GM12878 (cell line): Measurements from ENCODE around the gene CLIC5. TPM values are rescaled to one million over a fixed set of nuclear protein-coding genes. Genes with fewer than 3 reads are reported as not detected.

Experiments used
- ATAC-seq: fragments of 200-7000 bp; cut with Tn5 transposase; 3 replicates; pipeline ENCODE4 v1.9.1; 2020; ENCODE audit warnings: mild to moderate bottlenecking, moderate library complexity
- BruUV-seq: library from RNA; stranded (reverse); fragments of 400-500 nt; replicated peaks from 2 replicates; lab custom pipeline; 2021; lab: Mats Ljungman, UMichigan
- CTCF ChIA-PET: fragments of 300-600 bp; sonication (Branson Sonifier 250); formaldehyde crosslinking; extraction: SDS; loops from one replicate; lab custom pipeline; 2021; ENCODE audit warnings: inconsistent platforms; lab: Yijun Ruan, JAX
- POLR2A ChIA-PET: fragments of 350-600 bp; formaldehyde crosslinking; extraction: SDS; loops from one replicate; lab custom pipeline; 2021; ENCODE audit warnings: inconsistent platforms; lab: Charles Lee
- RAD21 ChIA-PET: fragments of 300-600 bp; sonication (Branson Sonifier 250); formaldehyde crosslinking; loops from one replicate; lab custom pipeline; 2023; ENCODE audit warnings: antibody characterized with exemption; ENCODE audit not compliant: unreplicated experiment; lab: Charles Lee
- SMC1A ChIA-PET: fragments of 300-600 bp; sonication (Branson Sonifier 250); formaldehyde crosslinking; loops from one replicate; lab custom pipeline; 2023; ENCODE audit not compliant: unreplicated experiment, uncharacterized antibody; lab: Charles Lee
- DNase-seq: peaks from one replicate; pipeline ENCODE4 v3.0.0-alpha.2; 2011; ENCODE audit warnings: low read depth, low spot score
- FAIRE-seq: peaks from 3 replicates; lab custom pipeline; 2011; peaks lifted over from hg19 to GRCh38; lab: Jason Lieb, UNC
- H2AFZ ChIP-seq: 2 replicates; pipeline ENCODE4 v1.6.0; 2011; ENCODE audit warnings: low read depth, low read length, control low read depth; ENCODE audit not compliant: control insufficient read depth
- H3K27ac ChIP-seq: 2 replicates; pipeline ENCODE4 v1.5.1; 2011; ENCODE audit warnings: control low read depth; ENCODE audit not compliant: control insufficient read depth, insufficient read depth
- H3K27me3 ChIP-seq, 2 experiments: replicated peaks in 1 of 2; 2 replicates each; pipeline versions ENCODE4 v1.6.0 to v1.6.1; 2011; ENCODE audit warnings: low read length in 1 of 2; ENCODE audit not compliant: control insufficient read depth in 2 of 2, insufficient read depth in 2 of 2
- H3K36me3 ChIP-seq, 2 experiments: 2 replicates each; pipeline ENCODE4 v1.5.1; 2011; ENCODE audit warnings: low read length in 1 of 2; ENCODE audit not compliant: control insufficient read depth in 2 of 2, insufficient read depth in 2 of 2
- H3K4me1 ChIP-seq: 2 replicates; pipeline ENCODE4 v1.6.1; 2011; ENCODE audit warnings: mild to moderate bottlenecking, low read length, moderate library complexity, mixed read lengths; ENCODE audit not compliant: control insufficient read depth, insufficient read depth
- H3K4me2 ChIP-seq: 2 replicates; pipeline ENCODE4 v1.6.0; 2011; ENCODE audit warnings: control low read depth; ENCODE audit not compliant: control insufficient read depth, insufficient read depth
- H3K4me3 ChIP-seq: fragments of 200-600 bp; sonication (generic); 2 replicates; pipeline ENCODE4 v1.5.1; 2016
- H3K79me2 ChIP-seq: 2 replicates; pipeline ENCODE4 v1.6.0; 2011; ENCODE audit warnings: low read length; ENCODE audit not compliant: control insufficient read depth, insufficient read depth
- H3K9ac ChIP-seq: 2 replicates; pipeline ENCODE4 v1.8.0; 2011; ENCODE audit warnings: low read length, control low read depth, mixed read lengths; ENCODE audit not compliant: control insufficient read depth, insufficient read depth
- H3K9me3 ChIP-seq: replicated peaks from 3 replicates; pipeline ENCODE4 v1.5.1; 2011; ENCODE audit warnings: mild to moderate bottlenecking, low read length; ENCODE audit not compliant: control insufficient read depth, insufficient read depth
- H4K20me1 ChIP-seq: 2 replicates; pipeline ENCODE4 v1.6.0; 2011; ENCODE audit not compliant: control insufficient read depth, insufficient read depth
- BACH1 ChIP-seq: fragments of 450-650 bp; IDR thresholded peaks from 2 replicates; pipeline ENCODE4 v1.6.1; 2017; ENCODE audit warnings: mild to moderate bottlenecking, borderline replicate concordance
- HDGF ChIP-seq: fragments of 450-650 bp; IDR thresholded peaks from 2 replicates; pipeline ENCODE4 v1.6.1; 2016; ENCODE audit warnings: antibody characterized with exemption
- KDM1A ChIP-seq: fragments of 200-600 bp; sonication (generic); IDR thresholded peaks from 2 replicates; pipeline ENCODE4 v1.6.1; 2016; ENCODE audit warnings: borderline replicate concordance
- LARP7 ChIP-seq: fragments of 450-650 bp; IDR thresholded peaks from 2 replicates; pipeline ENCODE4 v1.6.1; 2017; ENCODE audit warnings: mild to moderate bottlenecking
- MTA3 ChIP-seq: IDR thresholded peaks from 2 replicates; pipeline ENCODE4 v1.6.1; 2012; ENCODE audit warnings: low read length, inconsistent platforms, borderline replicate concordance
- NBN ChIP-seq: fragments of 450-650 bp; IDR thresholded peaks from 2 replicates; pipeline ENCODE4 v1.6.1; 2016
- NFIC ChIP-seq: IDR thresholded peaks from 2 replicates; pipeline ENCODE4 v1.6.1; 2012; ENCODE audit warnings: low read depth, mild to moderate bottlenecking, inconsistent platforms, low read length, moderate library complexity
- NFYA ChIP-seq: IDR thresholded peaks from 2 replicates; pipeline ENCODE4 v1.6.1; 2011; ENCODE audit warnings: low read depth, mild to moderate bottlenecking, low read length, improper control_type of control experiment, borderline replicate concordance
- PAX8 ChIP-seq: fragments of 450-650 bp; IDR thresholded peaks from 2 replicates; pipeline ENCODE4 v1.6.1; 2017; ENCODE audit warnings: mild to moderate bottlenecking, moderate library complexity
- POLR2A ChIP-seq: IDR thresholded peaks from 2 replicates; pipeline ENCODE4 v1.6.1; 2011; ENCODE audit warnings: low read depth, mild to moderate bottlenecking, low read length
- RB1 ChIP-seq: fragments of 450-650 bp; formaldehyde crosslinking; IDR thresholded peaks from 2 replicates; pipeline ENCODE4 v1.6.1; 2017; ENCODE audit warnings: mild to moderate bottlenecking, borderline replicate concordance
- SREBF1 ChIP-seq: IDR thresholded peaks from 2 replicates; pipeline ENCODE4 v1.6.1; 2012; ENCODE audit warnings: mild to moderate bottlenecking, low read length
- TARDBP ChIP-seq: IDR thresholded peaks from 2 replicates; pipeline ENCODE4 v1.6.1; 2016; ENCODE audit warnings: borderline replicate concordance
- WGBS: methylation state at CpG from one replicate; pipeline ENCODE4 v1.1.6; 2016; ENCODE audit warnings: low lambda C conversion rate; ENCODE audit not compliant: insufficient replicate concordance, insufficient coverage; ENCODE audit errors: missing lambda C conversion rate; 5-methylcytosine and 5-hydroxymethylcytosine counted together
- in situ Hi-C: fragments of 300-500 bp; cut with MboI; formaldehyde crosslinking; loops from 9 replicates; pipeline ENCODE4 v1.14.3; 2018; ENCODE audit warnings: mixed read lengths
- intact Hi-C: fragments of 100-400 bp; cut with micrococcal nuclease; formaldehyde crosslinking; loops from one replicate; pipeline ENCODE4 v1.14.2; 2022; ENCODE audit not compliant: unreplicated experiment
- polyA plus RNA-seq, 11 experiments: library from polyadenylated mRNA; depleted of rRNA in 4 of 11; unstranded in 6 of 11; stranded (reverse) in 5 of 11; fragments of >200 nt; fragmentation: Nextera tagmentation in 4 of 11; fragmentation: Illumina TruSeq in 1 of 11; extraction: Ambion mirVana in 4 of 11; extraction: Trizol in 1 of 11; gene quantifications; 1 replicate in 1 of 11; 2 replicates in 10 of 11; pipeline versions ENCODE4 v1.2.1 to v1.2.3, GENCODE V29; 2011 to 2016; ENCODE audit warnings: inconsistent platforms in 2 of 11, missing spikeins in 2 of 11, low read depth in 1 of 11
- total RNA-seq, 4 experiments: library from RNA; depleted of rRNA in 3 of 4; stranded (reverse); fragments of >200 nt in 3 of 4; fragmentation: Illumina TruSeq in 1 of 4; extraction: Trizol in 1 of 4; gene quantifications; 2 replicates each; pipeline versions ENCODE4 v1.2.1 to v1.2.3, GENCODE V29; 2013 to 2021
- TF ChIP-seq, protein P1 (sequence below): fragments of 450-650 bp; IDR thresholded peaks from 2 replicates; pipeline ENCODE4 v1.6.1; 2014; ENCODE audit warnings: mild to moderate bottlenecking

Gene CLIC5
- total and polyA plus RNA-seq, 10 of the 15 experiments (the other 5 are each of a cell fraction or from before 2014, with no cell fraction given): 0.01 to 0.08 (median 0.02) TPM; not detected in 7

DNA sequence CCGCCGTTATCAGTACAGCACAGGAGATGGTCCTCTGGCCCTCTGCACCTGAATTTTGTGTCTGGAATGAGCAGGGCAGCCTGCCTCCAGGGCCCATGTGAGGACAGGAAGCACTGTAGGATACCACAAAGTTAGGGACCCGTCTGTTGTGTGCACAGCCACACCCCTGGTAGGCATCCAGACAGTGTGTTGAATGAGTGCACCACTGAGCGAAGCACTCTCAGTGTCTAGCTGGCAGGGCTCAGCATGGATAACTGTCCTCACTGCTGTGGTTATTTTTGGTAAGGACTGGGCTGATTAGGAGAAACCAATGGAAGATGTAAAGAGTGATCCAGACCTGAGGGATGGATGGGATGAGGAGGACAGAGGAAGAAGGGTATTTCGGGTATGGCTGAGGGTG lies 178.7 kb downstream of the CLIC5 start:
- POLR2A ChIA-PET: no interaction called here
- SMC1A ChIA-PET: interaction anchor here (1.5 kb wide), 1 partner anchor 17 kb away, joined by 3 read pairs; no protein-coding TSS in a partner anchor
- WGBS: 53% methylated on average over 5 of the region's 5 CpGs
- no peak overlapping the region for H3K4me3 ChIP-seq
- H3K36me3 ChIP-seq: no peaks in the 10 kb centered on the region
- RAD21 ChIA-PET: no interaction called here
- no TSS peak for BruUV-seq
- no peak for TF ChIP-seq PAX8
- TF ChIP-seq RB1: no peak
- H3K4me1 ChIP-seq: peaks cover 7% of the 10 kb centered on the region; the same call in 1 of the 2 replicates
- no peak overlapping the region for H3K9ac ChIP-seq
- intact Hi-C loops: no loop called here
- no peaks in the 10 kb centered on the region for H4K20me1 ChIP-seq
- CTCF ChIA-PET: no interaction called here
- no peak overlapping the region for H2AFZ ChIP-seq
- peaks cover 2 to 4% of the 10 kb centered on the region in 2 experiments; a peak in 2 of 4 replicates for H3K27me3 ChIP-seq
- DNase-seq (no peak), FAIRE-seq (no peak), ATAC-seq (no peak)
- in situ Hi-C loops: no loop called here
- H3K79me2 ChIP-seq: no peaks in the 10 kb centered on the region
- H3K4me2 ChIP-seq: no peak overlapping the region
- no peak overlapping the region for H3K27ac ChIP-seq
- H3K9me3 ChIP-seq: no peaks in the 10 kb centered on the region

DNA sequence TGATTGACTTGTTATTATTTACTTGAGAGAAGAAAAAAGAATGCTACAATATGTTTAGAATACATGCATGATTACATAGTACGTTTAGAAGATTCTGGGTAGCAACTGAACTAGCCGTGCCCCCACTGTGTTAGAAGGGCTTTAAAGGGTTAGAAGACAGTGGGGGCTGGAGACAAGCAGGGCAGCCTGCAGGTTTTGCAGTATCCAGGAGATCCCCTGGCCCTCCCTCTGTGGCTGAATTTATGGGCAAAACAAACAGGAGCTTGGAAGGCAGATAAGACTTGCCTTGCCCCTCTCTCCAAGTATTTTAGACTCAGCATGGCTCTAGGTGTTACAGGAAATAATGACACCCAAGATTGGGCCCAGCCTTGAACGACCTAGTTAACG lies 179.2 kb downstream of the CLIC5 start:
- no peak overlapping the region for H3K4me2 ChIP-seq
- ATAC-seq (no peak), DNase-seq (no peak), FAIRE-seq (no peak)
- TF ChIP-seq SREBF1: no peak
- no peak for TF ChIP-seq NBN
- no peak for TF ChIP-seq POLR2A
- no peak for TF ChIP-seq NFYA
- no peak for TF ChIP-seq HDGF
- TF ChIP-seq TARDBP: no peak
- TF ChIP-seq KDM1A: no peak
- TF ChIP-seq BACH1: no peak
- no peak for TF ChIP-seq NFIC
- TF ChIP-seq, protein P1, sequence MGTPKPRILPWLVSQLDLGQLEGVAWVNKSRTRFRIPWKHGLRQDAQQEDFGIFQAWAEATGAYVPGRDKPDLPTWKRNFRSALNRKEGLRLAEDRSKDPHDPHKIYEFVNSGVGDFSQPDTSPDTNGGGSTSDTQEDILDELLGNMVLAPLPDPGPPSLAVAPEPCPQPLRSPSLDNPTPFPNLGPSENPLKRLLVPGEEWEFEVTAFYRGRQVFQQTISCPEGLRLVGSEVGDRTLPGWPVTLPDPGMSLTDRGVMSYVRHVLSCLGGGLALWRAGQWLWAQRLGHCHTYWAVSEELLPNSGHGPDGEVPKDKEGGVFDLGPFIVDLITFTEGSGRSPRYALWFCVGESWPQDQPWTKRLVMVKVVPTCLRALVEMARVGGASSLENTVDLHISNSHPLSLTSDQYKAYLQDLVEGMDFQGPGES: no peak
- no peak for TF ChIP-seq LARP7
- TF ChIP-seq MTA3: no peak
- intact Hi-C loops (no loop called here), in situ Hi-C loops (no loop called here)
- H3K27ac ChIP-seq: no peak overlapping the region
- SMC1A ChIA-PET: interaction anchor here (1.5 kb wide), 1 partner anchor 17 kb away, joined by 3 read pairs; no protein-coding TSS in a partner anchor
- BruUV-seq: no TSS peak
- RAD21 ChIA-PET: no interaction called here
- H3K4me1 ChIP-seq: peaks cover 12% of the 10 kb centered on the region; the same call in 1 of the 2 replicates
- H2AFZ ChIP-seq: no peak overlapping the region
- H4K20me1 ChIP-seq: no peaks in the 10 kb centered on the region
- no peak overlapping the region for H3K4me3 ChIP-seq
- CTCF ChIA-PET: no interaction called here
- H3K9ac ChIP-seq: no peak overlapping the region
- POLR2A ChIA-PET: no interaction called here
- no peaks in the 10 kb centered on the region for H3K36me3 ChIP-seq
- no peaks in the 10 kb centered on the region for H3K79me2 ChIP-seq
- H3K9me3 ChIP-seq: no peaks in the 10 kb centered on the region
- WGBS: 41% methylated on average over 4 of the region's 4 CpGs
- peaks cover 2 to 4% of the 10 kb centered on the region in 2 experiments; a peak in 2 of 4 replicates for H3K27me3 ChIP-seq
